Kidney epithelial cell (primary cell): ENCODE data around the gene ASPSCR1. TPM values are rescaled to one million over a fixed set of nuclear protein-coding genes. Genes with fewer than 3 reads are reported as not detected.

Experiments
- DNase-seq: peaks from one replicate; pipeline ENCODE4 v3.0.0-alpha.2; 2010; ENCODE audit warnings: low read depth
- H3K27me3 ChIP-seq: 2 replicates; pipeline ENCODE4 v1.6.0; 2011; ENCODE audit warnings: low read length; ENCODE audit not compliant: control insufficient read depth, insufficient read depth
- H3K36me3 ChIP-seq: 2 replicates; pipeline ENCODE4 v1.5.1; 2011; ENCODE audit warnings: low read length; ENCODE audit not compliant: control insufficient read depth, insufficient read depth
- H3K4me3 ChIP-seq: 2 replicates; pipeline ENCODE4 v1.5.1; 2011; ENCODE audit warnings: low read depth, mild to moderate bottlenecking, control low read depth, low read length
- total RNA-seq: library from RNA; depleted of rRNA; stranded (reverse); fragments of >200 nt; gene quantifications from 2 replicates; pipeline ENCODE4 v1.2.3, GENCODE V29; 2015
- TF ChIP-seq, protein P1 (sequence below): IDR thresholded peaks from 2 replicates; pipeline ENCODE4 v1.5.1; 2011; ENCODE audit warnings: mild to moderate bottlenecking, moderate library complexity, low read length, control low read depth, inconsistent platforms; ENCODE audit not compliant: insufficient read depth, poor library complexity, severe bottlenecking

The ASPSCR1 gene
- total RNA-seq, 1 donor from 2014 or later: 19.5 TPM

DNA sequence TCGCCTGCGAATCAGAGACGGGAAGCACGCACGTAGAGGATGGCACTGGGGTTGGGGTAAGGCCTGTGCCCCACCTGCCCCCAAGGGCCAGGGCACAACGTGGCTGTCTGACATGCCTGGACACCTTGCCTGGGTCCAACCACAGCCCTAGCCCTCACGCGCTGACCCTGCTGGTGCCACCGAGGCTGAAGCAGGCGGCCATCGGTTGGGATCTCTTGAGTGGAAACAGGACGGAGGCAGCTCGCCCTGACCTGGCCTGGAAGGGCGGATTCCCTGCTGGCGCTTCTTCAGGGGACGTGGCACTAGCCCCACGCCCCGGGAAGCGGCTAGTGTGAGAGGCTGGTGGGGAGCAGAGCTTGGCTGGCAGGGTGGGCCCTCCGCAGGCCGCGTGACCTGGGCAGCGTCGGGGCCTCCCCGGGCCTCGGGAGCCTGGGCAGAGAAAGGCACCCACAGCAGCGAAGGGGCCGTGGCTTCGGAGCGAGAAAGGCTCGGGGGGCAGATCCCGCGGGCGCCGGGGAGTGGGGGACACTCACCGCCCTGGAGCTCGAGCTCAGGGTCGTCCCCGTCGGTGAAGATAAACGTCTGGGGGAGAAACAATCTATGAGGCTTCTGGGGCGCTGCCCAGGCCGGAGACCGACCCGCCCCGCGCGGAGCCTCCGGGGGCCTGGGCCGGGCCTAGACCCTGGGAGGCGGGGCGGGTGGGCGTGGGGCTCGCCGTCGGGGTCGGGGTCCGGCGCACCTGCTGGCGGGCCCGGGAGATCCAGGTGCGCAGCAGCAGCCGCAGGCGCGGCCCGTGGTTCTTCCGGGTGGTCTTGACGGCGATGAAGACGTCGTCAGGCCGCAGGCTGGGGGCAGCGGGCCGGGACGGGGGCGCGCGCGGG lies 73.6 kb downstream of the ASPSCR1 start:
- no peaks in the 10 kb centered on the region for H3K27me3 ChIP-seq
- TF ChIP-seq, protein P1, sequence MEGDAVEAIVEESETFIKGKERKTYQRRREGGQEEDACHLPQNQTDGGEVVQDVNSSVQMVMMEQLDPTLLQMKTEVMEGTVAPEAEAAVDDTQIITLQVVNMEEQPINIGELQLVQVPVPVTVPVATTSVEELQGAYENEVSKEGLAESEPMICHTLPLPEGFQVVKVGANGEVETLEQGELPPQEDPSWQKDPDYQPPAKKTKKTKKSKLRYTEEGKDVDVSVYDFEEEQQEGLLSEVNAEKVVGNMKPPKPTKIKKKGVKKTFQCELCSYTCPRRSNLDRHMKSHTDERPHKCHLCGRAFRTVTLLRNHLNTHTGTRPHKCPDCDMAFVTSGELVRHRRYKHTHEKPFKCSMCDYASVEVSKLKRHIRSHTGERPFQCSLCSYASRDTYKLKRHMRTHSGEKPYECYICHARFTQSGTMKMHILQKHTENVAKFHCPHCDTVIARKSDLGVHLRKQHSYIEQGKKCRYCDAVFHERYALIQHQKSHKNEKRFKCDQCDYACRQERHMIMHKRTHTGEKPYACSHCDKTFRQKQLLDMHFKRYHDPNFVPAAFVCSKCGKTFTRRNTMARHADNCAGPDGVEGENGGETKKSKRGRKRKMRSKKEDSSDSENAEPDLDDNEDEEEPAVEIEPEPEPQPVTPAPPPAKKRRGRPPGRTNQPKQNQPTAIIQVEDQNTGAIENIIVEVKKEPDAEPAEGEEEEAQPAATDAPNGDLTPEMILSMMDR: no peak
- no peak for DNase-seq
- peak overlapping the region; percentile 80 for H3K4me3 ChIP-seq
- H3K36me3 ChIP-seq: peaks cover 3% of the 10 kb centered on the region

DNA sequence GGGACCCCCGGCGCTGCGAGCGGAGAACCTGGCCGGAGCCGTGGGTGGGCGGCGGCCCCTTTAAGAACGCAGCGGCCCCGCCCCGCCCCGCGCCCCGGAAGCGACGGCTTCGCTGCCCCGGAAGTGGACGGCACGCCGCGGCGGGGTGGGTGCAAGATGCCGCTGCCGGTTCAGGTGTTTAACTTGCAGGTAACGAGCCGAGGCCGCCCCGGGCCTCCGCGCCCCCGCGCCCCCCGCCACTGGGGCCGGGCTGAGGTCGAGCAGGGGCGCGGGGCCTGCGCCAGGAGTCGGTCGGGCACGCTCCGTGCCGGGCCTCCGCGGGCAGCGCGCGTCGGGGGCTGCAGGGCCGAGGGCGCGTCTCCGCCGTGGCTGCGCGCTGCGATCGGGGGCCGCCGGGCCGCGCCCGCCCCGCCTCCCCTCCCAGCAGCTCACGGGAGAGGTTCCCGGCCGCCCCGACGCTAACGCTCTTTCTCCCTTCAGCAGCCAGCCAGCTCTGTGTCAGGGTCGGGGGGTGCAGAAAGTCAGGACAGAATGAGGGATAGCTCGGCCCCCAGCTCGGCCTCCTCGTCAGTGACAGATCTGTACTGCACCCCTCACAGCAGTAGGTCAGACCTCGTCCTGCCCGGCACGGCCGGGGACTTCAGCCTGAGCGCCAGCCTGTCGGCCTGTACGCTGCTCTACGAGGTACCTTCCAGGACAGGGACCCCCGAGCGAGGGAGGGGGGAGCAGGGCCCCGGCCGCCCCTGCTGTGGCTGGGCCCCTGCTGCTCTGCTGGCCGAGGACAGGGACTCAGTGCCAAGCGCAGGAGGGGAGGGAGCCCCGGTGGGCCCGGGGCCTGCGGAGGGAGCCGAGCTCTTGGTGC lies 74.6 kb downstream of the ASPSCR1 start, which contains the start of the genes GPS1 and RFNG:
Gene GPS1, plus strand, starts transcription at position 123 of the 862 bp plus-strand sequence. Its CDS starts 34 bp downstream, at position 157.
Gene RFNG, minus strand, starts transcription at position 36 of the 862 bp plus-strand sequence. CDS start 45 bp downstream, outside the sequence.
- peak; percentile 25 for DNase-seq
- TF ChIP-seq, protein P1: no peak
- Histone ChIP-seq H3K27me3 (no peaks in the 10 kb centered on the region), H3K36me3 (peaks cover 3% of the 10 kb centered on the region), H3K4me3 (peak within 1 kb of the TSS; percentile 80)

DNA sequence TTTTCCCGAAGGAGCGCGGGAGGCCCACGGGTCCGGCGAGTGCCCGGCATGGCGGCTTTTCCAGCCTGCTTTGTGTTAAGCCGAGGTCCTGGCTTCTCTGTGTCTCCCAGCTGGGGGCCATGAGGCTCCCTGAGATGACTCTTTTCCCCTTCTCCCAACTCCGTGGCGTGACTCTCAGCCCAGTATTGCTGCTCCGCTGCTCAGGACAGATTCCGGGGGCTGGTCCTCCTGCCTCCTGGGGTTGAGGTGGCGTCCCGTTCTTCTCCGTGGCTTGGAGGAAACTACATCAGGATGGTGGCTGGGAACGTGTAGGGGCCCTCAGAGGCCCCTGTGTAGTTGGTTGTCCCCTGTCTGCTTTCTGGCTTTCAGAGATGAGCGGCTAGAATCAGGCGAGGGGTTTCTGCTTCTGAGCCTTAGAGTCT lies 75.2 kb downstream of the ASPSCR1 start:
- Histone ChIP-seq H3K4me3 (peak overlapping the region; percentile 80), H3K27me3 (no peaks in the 10 kb centered on the region), H3K36me3 (peaks cover 3% of the 10 kb centered on the region)
- TF ChIP-seq, protein P1: no peak
- no peak for DNase-seq

DNA sequence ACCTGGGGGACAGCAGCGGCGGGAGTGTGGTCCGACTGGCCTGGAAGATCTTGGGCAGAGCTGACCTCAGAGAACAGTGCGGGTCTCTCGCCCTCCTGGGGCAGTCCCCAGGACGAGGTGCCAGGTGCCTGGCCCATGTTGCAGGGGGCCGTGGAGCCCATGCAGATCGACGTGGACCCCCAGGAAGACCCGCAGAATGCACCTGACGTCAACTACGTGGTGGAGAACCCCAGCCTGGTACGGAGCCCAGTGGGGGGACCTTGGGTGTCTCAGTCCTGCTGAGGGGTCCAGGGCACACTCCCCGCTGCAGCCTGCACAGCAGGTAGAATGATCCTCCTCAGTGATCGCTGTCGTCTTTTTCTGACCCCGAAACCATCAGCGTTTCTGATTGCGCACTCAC lies 75.7 kb downstream of the ASPSCR1 start:
- no peak for DNase-seq
- Histone ChIP-seq H3K36me3 (peaks cover 3% of the 10 kb centered on the region), H3K27me3 (no peaks in the 10 kb centered on the region), H3K4me3 (peak overlapping the region; percentile 80)
- TF ChIP-seq, protein P1: no peak

DNA sequence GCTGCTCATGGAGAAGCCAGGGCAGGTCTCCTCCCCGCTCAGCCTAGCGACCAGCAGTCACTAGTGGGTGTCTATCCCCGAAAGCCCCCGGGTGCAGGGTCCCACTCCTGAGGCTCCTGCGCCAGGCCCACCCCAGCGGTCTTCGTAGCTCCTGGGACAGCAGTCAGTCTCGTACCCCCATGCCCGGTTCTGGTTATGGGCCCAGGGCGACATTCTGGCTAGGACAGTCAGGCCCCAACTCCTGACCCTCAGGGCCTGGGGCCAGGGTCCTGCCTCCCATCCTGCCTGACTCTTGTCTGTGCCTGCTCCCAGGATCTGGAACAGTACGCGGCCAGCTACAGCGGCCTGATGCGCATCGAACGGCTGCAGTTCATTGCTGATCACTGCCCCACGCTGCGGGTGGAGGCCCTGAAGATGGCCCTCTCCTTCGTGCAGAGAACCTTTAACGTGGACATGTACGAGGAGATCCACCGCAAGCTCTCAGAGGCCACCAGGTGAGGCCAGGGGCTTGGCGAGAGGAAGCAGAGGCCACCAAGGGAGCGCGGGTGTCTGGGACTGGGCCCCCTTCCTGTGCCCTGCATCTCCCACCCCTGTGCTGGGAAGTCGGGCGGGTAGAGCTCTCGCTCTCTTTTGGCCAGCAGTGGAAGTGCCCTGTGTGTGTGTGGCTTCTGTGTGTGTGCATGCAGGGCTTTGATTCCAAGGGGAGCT lies 76.3 kb downstream of the ASPSCR1 start:
- DNase-seq: no peak
- TF ChIP-seq, protein P1: no peak
- Histone ChIP-seq H3K36me3 (peaks cover 2% of the 10 kb centered on the region), H3K4me3 (no peak overlapping the region), H3K27me3 (no peaks in the 10 kb centered on the region)
